Measurements from ENCODE around the gene CCNYL1. TPM values are rescaled to one million over a fixed set of nuclear protein-coding genes. Genes with fewer than 3 reads are reported as not detected.
A peak's percentile ranks its signal among the peaks of the same experiment; 100 is the strongest.
"Not testable (repeated sequence)": the region's sequence is repeated elsewhere in the genome, so short reads cannot be mapped to it uniquely, and the experiment has no call there.

Gene CCNYL1
- total RNA-seq, 1 donor from 2014 or later: 25.6 TPM

GRCh38 chr2:207733597-207734240, 22.3 kb downstream of the CCNYL1 start:
- intact Hi-C loops (cut with DNase I): no loop called here
- no peak for TF ChIP-seq CTCF (IDR thresholded peaks at IDR 0.05)
- H3K27me3 ChIP-seq (ENCODE audit: low read depth): no peaks in the 10 kb centered on the region
- ATAC-seq (no peak), DNase-seq (no peak)
- H3K4me1 ChIP-seq: no peaks in the 10 kb centered on the region
- H3K27ac ChIP-seq: no peak overlapping the region
- H3K4me3 ChIP-seq: no peak overlapping the region
- H3K36me3 ChIP-seq: peaks cover 20% of the 10 kb centered on the region
- H3K9me3 ChIP-seq: no peaks in the 10 kb centered on the region

DNA sequence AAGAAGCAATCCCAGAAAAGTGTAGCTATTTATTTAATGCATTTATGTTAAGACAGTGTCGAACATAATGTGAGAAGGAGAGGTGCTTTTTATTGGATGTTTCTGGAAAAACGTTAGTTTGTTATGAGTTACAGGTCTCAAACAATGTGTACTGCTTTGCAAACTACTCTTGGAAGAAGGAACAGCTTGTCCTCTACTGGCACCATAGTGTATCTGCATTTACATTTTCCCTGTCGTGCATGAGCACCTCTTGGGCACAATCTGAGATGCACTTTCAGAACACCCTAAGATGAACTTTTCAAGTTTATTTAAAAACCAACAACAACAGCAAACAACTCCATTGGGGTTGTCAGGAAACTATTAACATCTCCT, 22.8 kb downstream of the CCNYL1 start:
- Histone ChIP-seq H3K4me3 (no peak overlapping the region), H3K9me3 (no peaks in the 10 kb centered on the region), H3K27ac (no peak overlapping the region), H3K36me3 (peaks cover 20% of the 10 kb centered on the region), H3K4me1 (no peaks in the 10 kb centered on the region), H3K27me3 (ENCODE audit: low read depth) (no peaks in the 10 kb centered on the region)
- ATAC-seq (peak; percentile 55 to 67), DNase-seq (no peak)
- intact Hi-C loops (cut with DNase I): no loop called here
- no peak for TF ChIP-seq CTCF (IDR thresholded peaks at IDR 0.05)

GRCh38 chr2:207734636-207735512, 23.4 kb downstream of the CCNYL1 start:
- Histone ChIP-seq H3K4me1 (no peaks in the 10 kb centered on the region), H3K27me3 (ENCODE audit: low read depth) (no peaks in the 10 kb centered on the region), H3K9me3 (no peaks in the 10 kb centered on the region), H3K4me3 (no peak overlapping the region), H3K36me3 (peaks cover 18% of the 10 kb centered on the region), H3K27ac (no peak overlapping the region)
- DNase-seq (no peak), ATAC-seq (peak in 1 of 2 donors; percentile 68)
- intact Hi-C loops (cut with DNase I): no loop called here
- TF ChIP-seq CTCF (IDR thresholded peaks at IDR 0.05): no peak

GRCh38 chr2:207735513-207735859, 24.0 kb downstream of the CCNYL1 start:
- H3K4me1 ChIP-seq; ATAC-seq; intact Hi-C loops (cut with DNase I): not testable (repeated sequence)

GRCh38 chr2:207743514-207743913, 32.1 kb downstream of the CCNYL1 start:
- H3K36me3 ChIP-seq: peaks cover 39% of the 10 kb centered on the region
- no peaks in the 10 kb centered on the region for H3K27me3 ChIP-seq (ENCODE audit: low read depth)
- TF ChIP-seq CTCF (IDR thresholded peaks at IDR 0.05): no peak
- H3K4me3 ChIP-seq: no peak overlapping the region
- DNase-seq: no peak
- intact Hi-C loops (cut with DNase I): no loop called here
- peaks cover 5% of the 10 kb centered on the region for H3K4me1 ChIP-seq
- no peak overlapping the region for H3K27ac ChIP-seq
- no peaks in the 10 kb centered on the region for H3K9me3 ChIP-seq
- ATAC-seq: no peak

More at GRCh38 chr2:207735513-207735859, 24.0 kb downstream of the CCNYL1 start:
- not testable (repeated sequence) for H3K27ac ChIP-seq; DNase-seq; H3K9me3 ChIP-seq; H3K27me3 ChIP-seq (ENCODE audit: low read depth); H3K4me3 ChIP-seq
- H3K36me3 ChIP-seq: peaks cover 18% of the 10 kb centered on the region

- Histone ChIP-seq H3K9me3 (no peaks in the 10 kb centered on the region), H3K27ac (no peak overlapping the region), H3K4me1 (peaks cover 10% of the 10 kb centered on the region), H3K4me3 (no peak overlapping the region), H3K36me3 (peaks cover 45% of the 10 kb centered on the region), H3K27me3 (ENCODE audit: low read depth) (no peaks in the 10 kb centered on the region)
- intact Hi-C loops (cut with DNase I): no loop called here
- DNase-seq (no peak), ATAC-seq (no peak)
- TF ChIP-seq CTCF (IDR thresholded peaks at IDR 0.05): no peak
These were observed 32.6 kb downstream of the CCNYL1 start for GRCh38 chr2:207744050-207744449.
